ENCODE measurements around the gene TNFRSF25. TPM values are rescaled to one million over a fixed set of nuclear protein-coding genes. Genes with fewer than 3 reads are reported as not detected.
A peak's percentile ranks its signal among the peaks of the same experiment; 100 is the strongest.

TNFRSF25 gene
- total and polyA plus RNA-seq, 2 of the 8 experiments (the other 6 are each of a cell fraction or from before 2014, with no cell fraction given), result 10.7 to 19.5 TPM

DNA sequence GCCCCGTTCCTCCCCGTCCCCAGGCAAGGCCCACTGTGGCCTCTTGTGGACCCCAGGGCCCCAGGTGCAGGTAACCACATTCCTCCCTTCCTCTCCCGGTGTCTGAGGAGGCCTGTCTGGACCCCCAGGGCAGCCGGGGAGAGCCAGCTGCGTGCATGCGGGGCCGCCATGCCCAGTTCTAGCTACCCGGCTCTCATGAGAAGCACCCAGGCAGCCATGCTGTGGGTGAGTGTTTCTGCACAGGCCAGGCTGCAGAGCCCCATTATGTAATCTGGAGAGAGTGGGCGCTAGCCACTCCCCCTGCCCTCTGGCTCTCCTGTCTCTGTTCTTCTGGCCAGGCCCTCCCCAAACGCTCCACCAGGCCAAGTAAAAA lies 43.9 kb upstream of the TNFRSF25 start:
- no peaks in the 10 kb centered on the region; a peak in 3 of 7 replicates for H3K4me1 ChIP-seq (replicated peaks in 1 of 4; ENCODE audit: control insufficient read depth in 3 of 4, insufficient read depth in 4 of 4, low read length in 3 of 4)
- H3K23ac ChIP-seq (ENCODE audit: insufficient read length), result no peak overlapping the region
- POLR2A ChIA-PET (ENCODE audit: partially characterized antibody), result no interaction called here
- peak overlapping the region; percentile 79; the same call in 1 of the 2 replicates for H4K8ac ChIP-seq (ENCODE audit: extremely low read depth, insufficient read depth, low read length)
- H3K79me2 ChIP-seq (ENCODE audit: control insufficient read depth in 1 of 2, insufficient read depth in 2 of 2, low read length in 2 of 2), result no peaks in the 10 kb centered on the region
- no peak overlapping the region for H3K27ac ChIP-seq (ENCODE audit: low read depth, low read length)
- CTCF ChIA-PET (ENCODE audit: partially characterized antibody), result interaction anchor here (1.0 to 1.3 kb wide), 3 partner anchors 14 to 89 kb away, joined by 3 to 4 read pairs (median 3); no protein-coding TSS in a partner anchor
- DNase-seq (ENCODE audit: low read depth in 1 of 2, low spot score in 2 of 2) (no peak), FAIRE-seq (no peak)
- no peaks in the 10 kb centered on the region for H3K27me3 ChIP-seq (replicated peaks in 1 of 4; ENCODE audit: control insufficient read depth in 3 of 4, extremely low read depth in 1 of 4, insufficient read depth in 3 of 4, low read length in 3 of 4)
- no peak overlapping the region for H4K5ac ChIP-seq (ENCODE audit: insufficient read length, low read depth, low read length)
- no peaks in the 10 kb centered on the region for H3K23me2 ChIP-seq (ENCODE audit: low read depth, low read length)
- H3K9me3 ChIP-seq (ENCODE audit: insufficient read depth in 2 of 2, low read depth in 1 of 2, low read length in 1 of 2), result no peaks in the 10 kb centered on the region
- no peak overlapping the region for H3K4ac ChIP-seq (replicated peaks; ENCODE audit: insufficient read length, low read depth, low read length)
- no peak overlapping the region for H3K56ac ChIP-seq (replicated peaks; ENCODE audit: insufficient read length, low read depth, low read length)
- H2BK20ac ChIP-seq (ENCODE audit: low read length), result no peak overlapping the region
- no peak overlapping the region for H3K4me3 ChIP-seq (ENCODE audit: extremely low read depth in 1 of 4, insufficient read depth in 2 of 4, low read depth in 3 of 4, low read length in 4 of 4)
- H2BK120ac ChIP-seq (replicated peaks; ENCODE audit: low read depth, low read length), result no peak overlapping the region
- no peak overlapping the region for H2AK5ac ChIP-seq (ENCODE audit: low read depth, low read length)
- H3K9ac ChIP-seq (replicated peaks in 1 of 4; ENCODE audit: extremely low read depth in 1 of 4, low read depth in 3 of 4, low read length in 3 of 4), result no peak overlapping the region; a peak in 1 of 7 replicates
- H2BK5ac ChIP-seq (ENCODE audit: low read depth, low read length), result no peak overlapping the region
- WGBS, 2 experiments (ENCODE audit: extremely low coverage in 1 of 2, insufficient coverage in 1 of 2, insufficient read length in 1 of 2, insufficient replicate concordance in 2 of 2, low coverage in 1 of 2, low lambda C conversion rate in 2 of 2, missing lambda C conversion rate in 1 of 2), result 95% methylated on average over 10 of the region's 10 CpGs; no CpG with 5 or more reads in 1 of the 2 experiments
- H2BK15ac ChIP-seq (ENCODE audit: low read length), result no peak overlapping the region
- no peaks in the 10 kb centered on the region for H4K20me1 ChIP-seq (replicated peaks in 1 of 2; ENCODE audit: control insufficient read depth in 1 of 2, insufficient read depth in 2 of 2, low read length in 2 of 2)
- H3K79me1 ChIP-seq (ENCODE audit: low read depth, low read length), result no peaks in the 10 kb centered on the region; the same call in 1 of the 2 replicates
- H4K91ac ChIP-seq (replicated peaks; ENCODE audit: insufficient read length, low read length), result no peak overlapping the region
- H2BK12ac ChIP-seq (ENCODE audit: low read depth, low read length), result no peak overlapping the region
- H3K18ac ChIP-seq (ENCODE audit: extremely low read depth, low read length), result no peak overlapping the region
- no peak overlapping the region for H3K14ac ChIP-seq (ENCODE audit: insufficient read length)
- no peak overlapping the region for H3K4me2 ChIP-seq (ENCODE audit: insufficient read depth in 1 of 2, low read depth in 2 of 2, low read length in 2 of 2)
- H3K36me3 ChIP-seq (ENCODE audit: control insufficient read depth in 2 of 4, insufficient read depth in 4 of 4, low read length in 3 of 4), result no peaks in the 10 kb centered on the region
- TF ChIP-seq SIN3A (conservative IDR thresholded peaks at IDR 0.05 in 1 of 2, IDR thresholded peaks at IDR 0.05 in 1 of 2; ENCODE audit: low read depth in 1 of 2, low read length in 2 of 2) (no peak), JUND (IDR thresholded peaks at IDR 0.05; ENCODE audit: low read length) (no peak), TEAD4 (IDR thresholded peaks at IDR 0.05; ENCODE audit: low read depth, low read length) (no peak), SAP30 (IDR thresholded peaks at IDR 0.05; ENCODE audit: insufficient read depth, insufficient replicate concordance, low read length) (no peak), KDM4A (IDR thresholded peaks at IDR 0.05; ENCODE audit: low read depth, low read length, severe bottlenecking) (no peak), YY1 (IDR thresholded peaks at IDR 0.05; ENCODE audit: low read depth, low read length) (no peak), RBBP5 (IDR thresholded peaks at IDR 0.05; ENCODE audit: borderline replicate concordance, low read depth, low read length) (no peak), POU5F1 (IDR thresholded peaks at IDR 0.05; ENCODE audit: low read depth, low read length) (no peak), SP1 (IDR thresholded peaks at IDR 0.05; ENCODE audit: low read depth, low read length) (no peak), POLR2A (IDR thresholded peaks at IDR 0.05; ENCODE audit: control extremely low read depth in 1 of 2, low read depth in 2 of 2, low read length in 2 of 2) (no peak), POLR2AphosphoS5 (IDR thresholded peaks at IDR 0.05; ENCODE audit: low read depth, low read length) (no peak)
- no peak overlapping the region for H2AFZ ChIP-seq (ENCODE audit: low read length)

Measured in H1 (cell line).